ENCODE data around the gene PCGF5. TPM values are rescaled to one million over a fixed set of nuclear protein-coding genes. Genes with fewer than 3 reads are reported as not detected.

PCGF5 gene
- polyA plus RNA-seq, 1 of the 3 experiments (the other 2 are of a cell fraction): 14.5 TPM

DNA sequence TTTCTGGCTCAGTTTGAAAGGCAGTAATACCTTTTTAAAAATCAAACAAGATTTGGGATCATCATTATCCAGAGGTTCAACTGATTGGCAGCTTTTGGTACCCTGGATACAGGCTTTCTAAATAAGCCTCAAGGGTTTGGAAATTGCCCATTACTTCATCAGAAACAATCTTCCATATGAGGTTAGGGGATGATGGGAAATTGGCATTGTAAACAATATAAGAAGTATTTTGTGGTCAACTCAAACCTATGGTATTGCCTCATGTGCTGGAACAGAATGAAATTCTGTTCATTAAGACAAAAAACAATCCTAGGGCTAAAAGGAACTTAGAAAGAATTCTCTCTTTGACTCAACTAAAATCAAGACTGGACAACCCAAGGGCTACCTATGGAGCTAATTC lies 97.1 kb downstream of the PCGF5 start:
- CTCF ChIA-PET: interaction anchor here (1.3 to 4.5 kb wide), 2 partner anchors 19 to 67 kb away, joined by 3 to 23 read pairs; no protein-coding TSS in a partner anchor
- DNase-seq: no peak

DNA sequence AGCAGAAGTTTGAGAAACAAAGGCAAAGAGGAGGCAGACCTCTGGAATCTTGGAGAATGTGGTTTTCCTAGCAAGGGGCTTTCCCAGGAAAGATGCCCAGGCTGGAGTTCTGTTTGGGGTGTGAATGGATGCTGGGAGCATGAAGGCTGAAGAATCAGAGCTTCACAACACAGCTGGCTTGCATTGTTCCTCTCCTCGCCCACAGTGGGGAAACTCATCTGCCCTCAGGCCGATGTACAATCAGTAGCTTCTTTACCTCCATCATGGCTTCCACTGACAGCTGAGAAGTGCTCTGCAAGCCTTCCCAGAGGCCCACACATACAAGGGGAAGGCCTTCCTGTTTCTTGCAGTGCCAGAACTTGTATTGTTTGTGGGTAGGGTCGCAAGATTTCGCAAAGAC lies 98.9 kb downstream of the PCGF5 start:
- no peak overlapping the region for H3K27ac ChIP-seq (ENCODE audit: low read depth in 2 of 2, low read length in 1 of 2)
- 0 out of 4 replicates have a peak, but pooled peaks cover 0 to 2% of the 10 kb centered on the region in 2 experiments for H3K4me1 ChIP-seq (ENCODE audit: control insufficient read depth in 1 of 2, insufficient read depth in 2 of 2, low read depth in 1 of 2, low read length in 1 of 2)
- H3K9me3 ChIP-seq: no peaks in the 10 kb centered on the region
- H3K27me3 ChIP-seq (ENCODE audit: insufficient read depth): no peaks in the 10 kb centered on the region
- ChIA-PET POLR2A (no interaction called here), CTCF (interaction anchor here (1.0 kb wide), 1 partner anchor 21 kb away, joined by 3 read pairs; no protein-coding TSS in a partner anchor)
- no peaks in the 10 kb centered on the region for H3K9me2 ChIP-seq
- no peak overlapping the region for H3K4me3 ChIP-seq (ENCODE audit: low read depth in 2 of 2, low read length in 1 of 2)
- H3K36me3 ChIP-seq (replicated peaks in 1 of 2; ENCODE audit: control insufficient read depth in 1 of 2, insufficient read depth in 2 of 2, low read length in 1 of 2): no peaks in the 10 kb centered on the region
- no peak for DNase-seq
- no peaks in the 10 kb centered on the region for H4K20me1 ChIP-seq (ENCODE audit: insufficient read depth)
- H3F3A ChIP-seq (replicated peaks; ENCODE audit: insufficient read depth): no peaks in the 10 kb centered on the region
- WGBS (ENCODE audit: low lambda C conversion rate): 98% methylated on average over 4 of the region's 4 CpGs
- H3K79me2 ChIP-seq (ENCODE audit: insufficient read depth): no peaks in the 10 kb centered on the region
- H2AFZ ChIP-seq (ENCODE audit: low read depth): no peak overlapping the region
- no peak overlapping the region for H3K4me2 ChIP-seq
- no peak overlapping the region for H3K9ac ChIP-seq
- TF ChIP-seq CTCF (IDR thresholded peaks at IDR 0.05) (no peak), SIN3A (IDR thresholded peaks at IDR 0.05; ENCODE audit: borderline replicate concordance, low read depth, low read length) (no peak), MEF2A (IDR thresholded peaks at IDR 0.05; ENCODE audit: borderline replicate concordance, low read depth) (no peak), CHD2 (IDR thresholded peaks at IDR 0.05; ENCODE audit: low read length, partially characterized antibody) (no peak), RCOR1 (IDR thresholded peaks at IDR 0.05; ENCODE audit: low read length) (no peak), TAF1 (IDR thresholded peaks at IDR 0.05; ENCODE audit: borderline replicate concordance, low read depth, low read length) (no peak)
- TF ChIP-seq, protein P1, sequence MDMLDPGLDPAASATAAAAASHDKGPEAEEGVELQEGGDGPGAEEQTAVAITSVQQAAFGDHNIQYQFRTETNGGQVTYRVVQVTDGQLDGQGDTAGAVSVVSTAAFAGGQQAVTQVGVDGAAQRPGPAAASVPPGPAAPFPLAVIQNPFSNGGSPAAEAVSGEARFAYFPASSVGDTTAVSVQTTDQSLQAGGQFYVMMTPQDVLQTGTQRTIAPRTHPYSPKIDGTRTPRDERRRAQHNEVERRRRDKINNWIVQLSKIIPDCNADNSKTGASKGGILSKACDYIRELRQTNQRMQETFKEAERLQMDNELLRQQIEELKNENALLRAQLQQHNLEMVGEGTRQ (IDR thresholded peaks at IDR 0.05; ENCODE audit: borderline replicate concordance, low read depth, low read length): no peak

More for the DNA sequence above, 97.1 kb downstream of the PCGF5 start:
- Histone ChIP-seq H3K9me3 (no peaks in the 10 kb centered on the region), H3F3A (replicated peaks; ENCODE audit: insufficient read depth) (no peaks in the 10 kb centered on the region), H3K9ac (no peak overlapping the region), H3K9me2 (no peaks in the 10 kb centered on the region), H2AFZ (ENCODE audit: low read depth) (no peak overlapping the region), H3K4me1 (ENCODE audit: control insufficient read depth in 1 of 2, insufficient read depth in 2 of 2, low read depth in 1 of 2, low read length in 1 of 2) (peaks cover 1 to 10% of the 10 kb centered on the region in 2 experiments; a peak in 1 of 4 replicates), H3K27me3 (ENCODE audit: insufficient read depth) (no peaks in the 10 kb centered on the region), H3K4me2 (no peak overlapping the region), H3K79me2 (ENCODE audit: insufficient read depth) (no peaks in the 10 kb centered on the region), H3K27ac (ENCODE audit: low read depth in 2 of 2, low read length in 1 of 2) (no peak overlapping the region), H4K20me1 (ENCODE audit: insufficient read depth) (no peaks in the 10 kb centered on the region), H3K4me3 (ENCODE audit: low read depth in 2 of 2, low read length in 1 of 2) (no peak overlapping the region), H3K36me3 (replicated peaks in 1 of 2; ENCODE audit: control insufficient read depth in 1 of 2, insufficient read depth in 2 of 2, low read length in 1 of 2) (no peaks in the 10 kb centered on the region)
- TF ChIP-seq FOXJ3 (CRISPR knock-in tag; IDR thresholded peaks at IDR 0.05) (no peak), IRF3 (IDR thresholded peaks at IDR 0.05; ENCODE audit: low read depth, low read length) (no peak), ZBTB33 (IDR thresholded peaks at IDR 0.05; ENCODE audit: borderline replicate concordance, low read depth) (no peak), TEAD4 (IDR thresholded peaks at IDR 0.05; ENCODE audit: borderline replicate concordance, insufficient read depth) (no peak)
- TF ChIP-seq, protein P2, sequence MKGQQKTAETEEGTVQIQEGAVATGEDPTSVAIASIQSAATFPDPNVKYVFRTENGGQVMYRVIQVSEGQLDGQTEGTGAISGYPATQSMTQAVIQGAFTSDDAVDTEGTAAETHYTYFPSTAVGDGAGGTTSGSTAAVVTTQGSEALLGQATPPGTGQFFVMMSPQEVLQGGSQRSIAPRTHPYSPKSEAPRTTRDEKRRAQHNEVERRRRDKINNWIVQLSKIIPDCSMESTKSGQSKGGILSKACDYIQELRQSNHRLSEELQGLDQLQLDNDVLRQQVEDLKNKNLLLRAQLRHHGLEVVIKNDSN (IDR thresholded peaks at IDR 0.05; ENCODE audit: borderline replicate concordance, low read depth): no peak
- POLR2A ChIA-PET: no interaction called here
